ENCODE data around the gene MACROH2A2. TPM values are rescaled to one million over a fixed set of nuclear protein-coding genes. Genes with fewer than 3 reads are reported as not detected.
A peak's percentile ranks its signal among the peaks of the same experiment; 100 is the strongest.
"Not testable (repeated sequence)": the region's sequence is repeated elsewhere in the genome, so short reads cannot be mapped to it uniquely, and the experiment has no call there.

MACROH2A2 gene
- total and polyA plus RNA-seq, 7 experiments from 2014 or later, result 3.1 to 6.0 (median 4.2) TPM

DNA sequence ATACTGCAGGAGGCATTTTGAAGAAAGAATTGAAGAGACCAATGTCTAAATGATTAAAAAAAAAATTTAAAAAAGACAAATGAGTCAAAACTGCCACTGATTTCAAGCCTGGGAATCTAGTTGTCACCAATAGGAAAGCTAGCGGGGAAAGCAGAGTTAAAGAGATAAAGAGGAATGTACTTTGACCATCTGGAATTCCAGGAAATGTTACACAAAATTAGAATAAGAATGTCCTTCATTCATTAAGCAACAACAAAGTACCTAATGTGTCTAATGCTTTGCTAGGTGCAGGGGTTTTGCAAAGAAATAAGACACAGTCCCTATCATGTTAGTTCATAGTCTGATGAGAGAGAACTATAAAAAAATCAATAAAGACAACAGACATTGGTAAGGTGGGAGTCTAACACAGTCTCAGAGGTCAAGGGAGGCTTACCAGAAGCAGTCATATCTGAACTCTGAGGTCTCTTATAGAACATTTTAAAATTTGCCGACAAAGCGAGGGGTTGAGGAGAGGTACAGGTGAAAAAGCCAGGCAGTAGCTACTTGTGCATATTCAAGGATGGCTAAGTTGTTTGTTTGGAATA lies 102.7 kb downstream of the MACROH2A2 start:
- Mint-ChIP-seq H3K27me3 (no peaks in the 10 kb centered on the region), H3K9me3 (no peaks in the 10 kb centered on the region), H3K4me3 (no peak overlapping the region), H3K36me3 (peaks cover 14 to 66% (median 42%) of the 10 kb centered on the region in 5 donors), H3K4me1 (peaks cover 7 to 40% (median 23%) of the 10 kb centered on the region in 7 donors), H3K27ac (peak overlapping the region in 6 of 9 donors; percentile 9 to 73 (median 47))
- intact Hi-C loops (cut with micrococcal nuclease), result no loop called here
- Histone ChIP-seq H3K4me1 (ENCODE audit: control insufficient read depth in 2 of 2, insufficient read depth in 2 of 2, low read length in 2 of 2) (no peaks in the 10 kb centered on the region), H3K4me3 (ENCODE audit: low read length) (no peak overlapping the region), H3K9me3 (ENCODE audit: control insufficient read depth in 2 of 3, low read length in 3 of 3) (no peaks in the 10 kb centered on the region), H3K36me3 (ENCODE audit: control insufficient read depth in 2 of 3, insufficient read depth in 3 of 3, low read length in 3 of 3) (peaks cover 35 to 88% (median 53%) of the 10 kb centered on the region in 3 experiments), H3K27ac (ENCODE audit: low read depth, low read length) (no peak overlapping the region), H3K27me3 (ENCODE audit: control insufficient read depth in 2 of 2, insufficient read depth in 2 of 2, low read length in 2 of 2) (no peaks in the 10 kb centered on the region)
- CTCF ChIA-PET, result interaction anchor here (0.6 kb wide), 1 partner anchor 9 kb away, joined by 3 read pairs; the partner anchor contains the start of gene TYSND1
- ATAC-seq, result no peak
- POLR2A ChIA-PET, result interaction anchor here (0.5 to 4.2 kb wide), 3 partner anchors 9 to 19 kb away, joined by 3 to 19 read pairs (median 3); partner anchors contain the start of gene TYSND1
- DNase-seq, result no peak

DNA sequence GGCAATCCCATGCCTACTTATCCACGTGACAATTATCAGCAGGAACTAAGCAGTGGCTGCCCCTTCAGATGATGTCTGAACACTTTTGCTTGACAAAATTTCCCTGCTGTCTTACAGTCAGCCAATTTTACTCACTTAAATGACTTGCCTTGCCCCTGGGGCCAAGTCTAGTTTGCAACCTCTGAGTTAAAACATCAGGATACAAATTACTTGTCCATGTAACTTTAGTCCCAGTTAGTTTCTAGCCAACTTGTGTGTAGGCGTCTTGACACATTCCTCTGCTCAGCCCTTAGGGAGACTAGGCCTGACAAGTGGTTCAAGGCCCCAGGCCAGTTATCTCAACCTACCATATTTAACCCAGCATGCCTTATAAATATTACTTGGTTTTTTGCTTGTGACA lies 105.5 kb downstream of the MACROH2A2 start:
- peaks cover 10 to 55% (median 33%) of the 10 kb centered on the region in 5 donors for H3K36me3 Mint-ChIP-seq
- Histone ChIP-seq H3K9me3 (ENCODE audit: control insufficient read depth in 2 of 3, low read length in 3 of 3) (no peaks in the 10 kb centered on the region), H3K36me3 (ENCODE audit: control insufficient read depth in 2 of 3, insufficient read depth in 3 of 3, low read length in 3 of 3) (peaks cover 33 to 75% (median 45%) of the 10 kb centered on the region in 3 experiments), H3K4me1 (ENCODE audit: control insufficient read depth in 2 of 2, insufficient read depth in 2 of 2, low read length in 2 of 2) (peaks cover 16 to 17% of the 10 kb centered on the region in 2 donors), H3K27ac (ENCODE audit: low read depth, low read length) (no peak overlapping the region), H3K27me3 (ENCODE audit: control insufficient read depth in 2 of 2, insufficient read depth in 2 of 2, low read length in 2 of 2) (no peaks in the 10 kb centered on the region), H3K4me3 (ENCODE audit: low read length) (no peak overlapping the region)
- no peak for ATAC-seq
- H3K4me1 Mint-ChIP-seq, result peaks cover 28 to 56% (median 46%) of the 10 kb centered on the region in 7 donors
- DNase-seq, result no peak
- no peak overlapping the region for H3K4me3 Mint-ChIP-seq
- ChIA-PET CTCF (interaction anchor here (0.6 to 3.1 kb wide), 2 partner anchors 10 to 12 kb away, joined by 3 to 9 read pairs; partner anchors contain the start of gene TYSND1), POLR2A (interaction anchor here (2.2 to 4.2 kb wide), 2 partner anchors 10 to 11 kb away, joined by 14 to 19 read pairs; partner anchors contain the start of gene TYSND1)
- intact Hi-C loops (cut with micrococcal nuclease), result no loop called here
- H3K27me3 Mint-ChIP-seq, result no peaks in the 10 kb centered on the region
- no peaks in the 10 kb centered on the region for H3K9me3 Mint-ChIP-seq
- peak overlapping the region in 1 of 9 donors; percentile 12 for H3K27ac Mint-ChIP-seq

DNA sequence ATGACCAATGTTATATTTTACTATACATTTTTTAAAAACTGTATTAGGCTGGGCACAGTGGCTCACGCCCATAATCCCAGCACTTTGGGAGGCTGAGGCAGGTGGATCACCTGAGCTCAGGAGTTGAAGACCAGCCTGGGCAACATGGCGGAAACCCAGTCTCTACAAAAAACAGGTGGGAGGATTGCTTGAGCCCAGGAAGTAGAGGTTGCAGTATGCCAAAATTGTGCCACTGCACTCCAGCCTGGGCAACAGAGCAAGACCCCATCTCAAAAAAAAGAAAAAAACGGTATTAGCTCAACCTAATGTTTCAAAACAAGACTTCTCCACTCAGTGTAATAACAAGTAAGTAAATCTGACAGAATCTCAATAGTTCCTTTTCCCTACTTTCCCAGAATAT lies 106.7 kb downstream of the MACROH2A2 start:
- intact Hi-C loops (cut with micrococcal nuclease); ATAC-seq; H3K27ac ChIP-seq (ENCODE audit: low read depth, low read length); H3K27me3 ChIP-seq (ENCODE audit: control insufficient read depth in 2 of 2, insufficient read depth in 2 of 2, low read length in 2 of 2); H3K4me3 Mint-ChIP-seq; H3K9me3 ChIP-seq (ENCODE audit: control insufficient read depth in 2 of 3, low read length in 3 of 3); DNase-seq; H3K4me3 ChIP-seq (ENCODE audit: low read length); H3K27me3 Mint-ChIP-seq; H3K9me3 Mint-ChIP-seq: not testable (repeated sequence)
- Mint-ChIP-seq H3K27ac (peak overlapping the region in 3 of 9 donors; percentile 38 to 75 (median 58)), H3K4me1 (peaks cover 41 to 68% (median 59%) of the 10 kb centered on the region in 7 donors), H3K36me3 (peaks cover 10 to 46% (median 33%) of the 10 kb centered on the region in 5 donors)
- Histone ChIP-seq H3K36me3 (ENCODE audit: control insufficient read depth in 2 of 3, insufficient read depth in 3 of 3, low read length in 3 of 3) (peaks cover 31 to 63% (median 36%) of the 10 kb centered on the region in 3 experiments), H3K4me1 (ENCODE audit: control insufficient read depth in 2 of 2, insufficient read depth in 2 of 2, low read length in 2 of 2) (peaks cover 29% of the 10 kb centered on the region in 2 donors)
- POLR2A ChIA-PET, result interaction anchor here (1.2 to 4.2 kb wide), 3 partner anchors 9 to 13 kb away, joined by 3 to 19 read pairs (median 6); partner anchors contain the start of gene TYSND1
- CTCF ChIA-PET, result interaction anchor here (3.1 kb wide), 1 partner anchor 13 kb away, joined by 9 read pairs; the partner anchor contains the start of gene TYSND1

DNA sequence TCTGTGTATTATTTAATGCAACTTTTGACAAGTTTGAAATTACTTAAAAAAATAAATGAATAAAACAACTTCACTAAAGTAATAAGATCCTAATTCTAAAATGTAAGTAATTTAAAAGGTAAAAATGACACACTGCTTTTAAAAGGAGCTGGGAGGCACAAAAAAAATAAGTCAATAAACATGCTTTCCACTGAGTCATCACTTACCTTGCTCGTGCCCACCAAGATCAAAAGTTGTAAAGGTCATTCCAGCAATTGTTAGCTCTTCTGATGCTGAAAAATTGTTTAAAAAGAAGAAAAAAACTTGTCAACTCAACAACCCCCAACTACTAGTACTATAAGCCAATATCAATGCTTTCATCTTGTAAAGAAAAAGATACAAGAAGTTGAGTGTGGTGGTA lies 108.2 kb downstream of the MACROH2A2 start:
- ATAC-seq (no peak), DNase-seq (no peak)
- intact Hi-C loops (cut with micrococcal nuclease), result loop anchor here in 1 of 2 donors (5.0 kb wide), 1 partner anchor 37 kb away; no protein-coding TSS in a partner anchor
- H3K4me3 ChIP-seq (ENCODE audit: low read length), result no peak overlapping the region
- Mint-ChIP-seq H3K27me3 (no peaks in the 10 kb centered on the region), H3K4me1 (peaks cover 41 to 68% (median 64%) of the 10 kb centered on the region in 7 donors), H3K4me3 (peak overlapping the region in 2 of 10 donors; percentile 11 to 96), H3K27ac (peak overlapping the region in 3 of 9 donors; percentile 22 to 75 (median 66)), H3K36me3 (peaks cover 5 to 41% (median 28%) of the 10 kb centered on the region in 5 donors), H3K9me3 (no peaks in the 10 kb centered on the region)
- H3K27me3 ChIP-seq (ENCODE audit: control insufficient read depth in 2 of 2, insufficient read depth in 2 of 2, low read length in 2 of 2), result no peaks in the 10 kb centered on the region
- POLR2A ChIA-PET, result interaction anchor here (1.3 to 2.4 kb wide), 3 partner anchors 10 to 15 kb away, joined by 3 to 13 read pairs (median 4); partner anchors contain the start of genes SAR1A and TYSND1
- H3K27ac ChIP-seq (ENCODE audit: low read depth, low read length), result no peak overlapping the region
- peaks cover 33 to 38% of the 10 kb centered on the region in 2 donors for H3K4me1 ChIP-seq (ENCODE audit: control insufficient read depth in 2 of 2, insufficient read depth in 2 of 2, low read length in 2 of 2)
- no peaks in the 10 kb centered on the region for H3K9me3 ChIP-seq (ENCODE audit: control insufficient read depth in 2 of 3, low read length in 3 of 3)
- H3K36me3 ChIP-seq (ENCODE audit: control insufficient read depth in 2 of 3, insufficient read depth in 3 of 3, low read length in 3 of 3), result peaks cover 18 to 55% (median 31%) of the 10 kb centered on the region in 3 experiments
- CTCF ChIA-PET, result interaction anchor here (0.8 to 1.2 kb wide), 3 partner anchors 11 to 33 kb away, joined by 3 read pairs; no protein-coding TSS in a partner anchor

Other genes starting within 250 kb of the MACROH2A2 start
- gene AIFM2, start 80.0 kb downstream of the MACROH2A2 start, total RNA-seq, result 1 to 10 TPM; 3.0 to 5.5 (median 3.2) TPM
- 1 to 10 TPM in 1 of 2 donors, under 1 TPM in 1; 0.91 to 2.9 TPM for gene AIFM2, start 80.0 kb downstream of the MACROH2A2 start, polyA plus RNA-seq
- gene TYSND1, start 93.9 kb downstream of the MACROH2A2 start, total RNA-seq, result 10 to 100 TPM; 13.8 to 35.9 (median 19.5) TPM
- gene TYSND1, start 93.9 kb downstream of the MACROH2A2 start, polyA plus RNA-seq, result 10 to 100 TPM; 21.0 to 25.0 TPM
- 100 to 1,000 TPM in 3 of 5 experiments, 10 to 100 TPM in 2; 81.6 to 124 (median 119) TPM for gene SAR1A, start 117.7 kb downstream of the MACROH2A2 start, total RNA-seq
- gene SAR1A, start 117.7 kb downstream of the MACROH2A2 start, polyA plus RNA-seq, result 10 to 100 TPM; 14.2 to 17.8 TPM
- gene PPA1, start 180.6 kb downstream of the MACROH2A2 start, total RNA-seq, result 100 to 1,000 TPM in 1 of 5 experiments, 10 to 100 TPM in 4; 51.9 to 175 (median 69.6) TPM
- gene PPA1, start 180.6 kb downstream of the MACROH2A2 start, polyA plus RNA-seq, result 100 to 1,000 TPM; 153 to 179 TPM
- gene NPFFR1, start 231.2 kb downstream of the MACROH2A2 start, total RNA-seq, result under 1 TPM in 1 of 5 experiments, not detected in 4; 0.05 TPM
- not detected for gene NPFFR1, start 231.2 kb downstream of the MACROH2A2 start, polyA plus RNA-seq